GM19438 (cell line): ENCODE data around the gene GIGYF2.

ENCODE experiments used
- ATAC-seq: cut with Tn5 transposase; IDR thresholded peaks from one replicate; pipeline ENCODE4 v1.9.1; 2021; ENCODE audit warnings: low read depth; ENCODE audit not compliant: unreplicated experiment

Gene GIGYF2

GRCh38 chr2:232859385-232859916 lies 162.3 kb downstream of the GIGYF2 start:
- ATAC-seq, result no peak

- no peak for ATAC-seq
These were observed 163.6 kb downstream of the GIGYF2 start for GRCh38 chr2:232860593-232861241.

- ATAC-seq, result no peak
These were observed 164.2 kb downstream of the GIGYF2 start for GRCh38 chr2:232861353-232861752.

- no peak for ATAC-seq
These were observed 166.9 kb downstream of the GIGYF2 start for GRCh38 chr2:232863996-232864395.

DNA sequence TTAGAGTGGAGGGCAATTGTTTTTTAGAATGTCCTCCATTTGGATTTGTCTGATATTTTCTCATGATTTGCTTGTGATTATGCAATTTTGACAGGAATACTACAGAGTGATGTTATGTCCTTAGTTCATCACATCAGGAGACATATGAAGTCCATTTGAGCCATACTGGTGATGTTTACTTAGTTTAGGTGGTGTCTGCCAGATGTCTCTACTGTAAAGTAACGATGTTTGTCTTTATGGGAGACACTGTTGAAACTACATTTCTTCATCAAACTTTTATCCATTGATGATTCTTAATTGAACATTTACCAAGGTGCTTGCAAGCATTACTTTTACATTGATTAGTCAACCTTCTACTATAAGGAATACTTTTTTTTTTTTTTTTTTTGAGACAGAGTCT lies 168.0 kb downstream of the GIGYF2 start:
- ATAC-seq, result no peak

GRCh38 chr2:232866104-232866503 lies 169.0 kb downstream of the GIGYF2 start:
- no peak for ATAC-seq

- ATAC-seq, result no peak
These were observed 172.2 kb downstream of the GIGYF2 start for GRCh38 chr2:232869138-232870017.

GRCh38 chr2:232870018-232870765 lies 173.1 kb downstream of the GIGYF2 start, which contains the start of gene SNORC:
TSS of gene SNORC (plus strand) at chr2:232870264. CDS start at chr2:232870342, 78 bp downstream.
- no peak for ATAC-seq

- ATAC-seq, result no peak
These were observed 173.7 kb downstream of the GIGYF2 start for GRCh38 chr2:232870766-232871371.

DNA sequence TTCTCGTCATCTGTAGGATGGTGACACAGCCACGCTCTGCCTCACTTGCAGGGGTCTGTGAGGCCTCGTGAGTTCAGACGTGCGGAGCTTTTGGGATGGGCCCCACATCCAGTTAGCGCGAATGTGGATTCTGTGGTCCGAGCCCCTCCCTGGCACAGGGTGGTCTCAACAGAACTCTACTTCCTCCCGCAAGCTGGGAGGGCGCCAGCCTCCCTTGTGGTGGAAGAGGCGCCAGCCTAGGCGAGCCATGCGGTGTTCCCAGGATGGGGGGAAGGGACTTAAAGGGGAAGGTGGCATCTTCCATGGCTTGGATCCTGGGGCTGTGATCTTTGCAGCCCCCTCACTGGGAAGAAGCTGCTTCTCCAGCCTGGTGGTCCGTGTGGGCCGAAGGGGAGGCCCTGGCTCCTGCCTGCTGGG lies 174.3 kb downstream of the GIGYF2 start:
- ATAC-seq, result no peak

- ATAC-seq, result no peak
These were observed 175.0 kb downstream of the GIGYF2 start for GRCh38 chr2:232871835-232872736.

DNA sequence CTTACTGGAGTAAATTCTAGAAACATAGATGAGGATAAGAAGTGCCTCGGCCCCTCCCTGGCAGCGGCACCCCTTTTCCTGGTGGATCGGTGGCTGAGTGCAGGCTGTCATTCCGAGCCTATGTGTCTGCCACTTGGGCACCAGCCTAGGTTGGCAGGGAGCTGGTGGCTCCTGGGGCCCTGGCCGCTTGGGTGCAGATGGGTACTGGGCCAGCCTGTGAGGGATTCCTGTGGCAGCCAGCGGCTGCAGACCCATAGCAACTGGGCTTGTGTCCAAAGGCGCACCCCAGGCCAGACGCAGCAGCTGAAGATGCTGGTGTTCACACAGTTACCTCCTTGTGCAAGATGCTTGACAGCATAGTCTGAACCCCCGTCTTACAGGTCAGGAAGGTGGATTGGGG lies 175.7 kb downstream of the GIGYF2 start:
- no peak for ATAC-seq

DNA sequence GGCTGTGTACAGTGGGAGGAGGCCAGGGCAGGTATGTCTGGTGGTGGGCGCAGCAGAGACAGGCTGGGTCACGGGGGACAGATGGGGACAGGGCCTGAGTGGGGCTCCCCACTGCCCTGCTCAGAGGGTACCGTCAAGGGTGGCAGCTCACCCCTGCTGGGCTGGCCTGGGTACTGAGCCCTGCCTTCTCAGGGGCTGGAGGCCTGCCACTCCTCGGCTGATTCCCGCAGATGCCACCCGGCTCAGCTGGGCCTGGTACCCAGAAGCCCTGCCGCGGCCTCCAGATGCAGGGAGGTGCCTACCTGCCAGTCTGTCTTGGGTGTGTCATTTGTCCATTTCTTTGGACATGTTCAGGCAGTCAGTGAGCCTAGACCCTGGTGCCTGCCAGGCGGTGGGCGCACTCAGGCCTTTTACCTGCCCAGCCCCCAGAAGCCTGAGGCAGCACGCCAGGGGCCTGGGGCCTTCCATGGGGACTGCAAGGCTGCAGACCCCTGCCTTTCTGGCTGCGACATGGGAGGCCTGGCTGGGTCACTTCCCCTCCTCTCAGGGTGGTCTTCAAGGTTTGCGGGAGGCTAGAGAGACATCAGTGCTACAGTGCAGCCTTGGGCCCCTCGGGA lies 176.3 kb downstream of the GIGYF2 start:
- ATAC-seq, result no peak

GRCh38 chr2:232873909-232874641 lies 176.9 kb downstream of the GIGYF2 start:
- no peak for ATAC-seq

GRCh38 chr2:232874677-232875223 lies 177.6 kb downstream of the GIGYF2 start:
- ATAC-seq, result no peak

GRCh38 chr2:232875256-232876121 lies 178.4 kb downstream of the GIGYF2 start:
- ATAC-seq, result no peak
